OCI-LY3 (cell line): ENCODE results near the gene MAS1.

Experiments used
- CTCF ChIP-seq: fragments of 200-600, 300-600 bp; sonication (generic); IDR thresholded peaks from 2 replicates; pipeline ENCODE4 v1.5.1; 2014; ENCODE audit warnings: antibody characterized with exemption, low read length, low read depth
- EZH2phosphoT487 ChIP-seq: fragments of 200-600 bp; shearing (Covaris generic); IDR thresholded peaks from 2 replicates; pipeline ENCODE4 v1.6.1; 2018; ENCODE audit warnings: antibody characterized with exemption, mixed run types, low read depth

- TF ChIP-seq CTCF (no peak), EZH2phosphoT487 (no peak)
These were observed 13.7 kb downstream of the MAS1 start for GRCh38 chr6:159904497-159904911.
